Stimulated activated CD8-positive, alpha-beta memory T cell treated with anti-CD3 and anti-CD28 coated beads, Interleukin-12 subunit alpha, Interleukin-12 subunit beta, amount 100 ng/mL, for 1 hour (primary cell): ENCODE data around the gene CHMP2A.
"Not testable (repeated sequence)": the region's sequence is repeated elsewhere in the genome, so short reads cannot be mapped to it uniquely, and the experiment has no call there.

Experiments used
- DNase-seq: peaks from one replicate; pipeline ENCODE4 v3.0.0-alpha.2; 2020; ENCODE audit warnings: low read depth

CHMP2A gene

DNA sequence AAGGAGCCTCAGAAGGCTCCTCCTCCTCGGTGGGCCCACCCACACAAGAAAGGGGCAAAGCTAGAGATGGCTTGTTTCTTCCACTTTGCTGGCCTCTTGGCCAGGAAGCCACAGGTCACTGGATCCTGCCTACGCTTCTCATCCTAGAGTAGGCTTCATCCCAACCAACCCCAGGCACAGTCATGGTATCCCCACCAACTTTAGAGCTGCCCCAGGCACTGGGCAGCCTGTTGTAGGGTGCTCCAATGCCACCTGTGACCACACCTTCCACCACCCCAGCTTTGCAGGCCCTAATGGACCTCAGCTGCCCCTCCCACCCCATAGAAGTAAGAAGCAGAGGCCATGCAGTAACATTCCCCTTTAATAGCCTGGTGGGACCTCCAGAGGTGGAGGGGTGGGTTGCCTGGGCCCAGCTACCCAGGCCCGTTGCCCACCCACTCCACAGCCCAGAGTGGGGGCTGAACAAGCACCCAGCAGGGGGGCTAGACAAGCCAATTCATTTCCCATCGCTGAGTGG, 522 bp upstream of the CHMP2A start:
- DNase-seq = no peak

DNA sequence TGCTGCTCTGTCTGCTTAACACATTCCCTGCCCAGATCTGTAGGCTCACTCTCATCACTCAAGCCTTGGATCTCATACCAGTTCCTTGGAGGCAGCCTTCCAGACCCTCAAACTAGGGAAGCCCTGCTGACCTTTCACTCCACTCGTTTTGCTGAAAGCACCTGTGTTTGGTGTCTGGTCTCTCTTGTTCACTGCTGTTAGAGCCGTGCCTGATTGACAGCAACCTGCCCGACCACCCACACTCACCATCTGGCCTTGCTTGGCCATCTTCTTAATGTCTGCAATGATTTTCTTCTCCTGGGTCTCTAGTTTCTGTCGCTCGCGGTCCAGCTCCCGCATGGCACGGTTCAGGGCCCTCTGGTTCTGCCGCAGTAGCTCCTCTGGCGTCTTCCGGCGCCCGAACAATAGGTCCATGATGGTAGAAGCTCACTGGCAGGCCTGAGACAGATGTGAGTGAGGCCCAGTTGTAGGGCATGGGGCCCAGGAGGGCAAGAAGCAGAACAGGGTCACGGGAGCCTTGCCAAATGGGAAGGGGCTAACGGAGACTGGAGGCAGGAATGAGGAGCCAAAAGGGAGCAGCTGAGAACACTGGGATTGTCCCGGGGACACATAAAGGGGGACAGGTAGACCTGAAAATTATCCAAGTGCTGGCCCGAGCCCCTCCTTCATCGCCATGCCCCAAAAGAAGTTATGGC, 959 bp downstream of the CHMP2A start:
- DNase-seq = no peak

DNA sequence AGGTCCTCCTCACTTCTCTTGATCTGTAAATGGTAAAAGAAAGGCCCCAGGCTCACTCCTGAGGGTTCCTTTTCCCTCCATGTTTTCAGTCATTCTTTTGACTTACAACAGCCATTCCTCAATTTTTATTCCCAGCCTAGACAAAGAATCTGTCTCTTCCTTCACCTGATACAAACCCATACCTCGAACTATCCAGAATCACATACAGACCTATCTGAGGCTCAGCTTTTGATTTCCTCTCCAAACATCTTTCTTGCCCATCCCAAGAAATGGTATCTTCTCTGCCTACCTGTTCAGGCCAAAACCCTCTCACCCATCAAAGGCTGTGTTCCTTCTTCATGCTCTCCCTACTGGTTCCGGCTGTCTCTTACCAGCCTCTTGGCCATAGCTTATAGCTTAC, 2.2 kb downstream of the CHMP2A start:
- DNase-seq = no peak

DNA sequence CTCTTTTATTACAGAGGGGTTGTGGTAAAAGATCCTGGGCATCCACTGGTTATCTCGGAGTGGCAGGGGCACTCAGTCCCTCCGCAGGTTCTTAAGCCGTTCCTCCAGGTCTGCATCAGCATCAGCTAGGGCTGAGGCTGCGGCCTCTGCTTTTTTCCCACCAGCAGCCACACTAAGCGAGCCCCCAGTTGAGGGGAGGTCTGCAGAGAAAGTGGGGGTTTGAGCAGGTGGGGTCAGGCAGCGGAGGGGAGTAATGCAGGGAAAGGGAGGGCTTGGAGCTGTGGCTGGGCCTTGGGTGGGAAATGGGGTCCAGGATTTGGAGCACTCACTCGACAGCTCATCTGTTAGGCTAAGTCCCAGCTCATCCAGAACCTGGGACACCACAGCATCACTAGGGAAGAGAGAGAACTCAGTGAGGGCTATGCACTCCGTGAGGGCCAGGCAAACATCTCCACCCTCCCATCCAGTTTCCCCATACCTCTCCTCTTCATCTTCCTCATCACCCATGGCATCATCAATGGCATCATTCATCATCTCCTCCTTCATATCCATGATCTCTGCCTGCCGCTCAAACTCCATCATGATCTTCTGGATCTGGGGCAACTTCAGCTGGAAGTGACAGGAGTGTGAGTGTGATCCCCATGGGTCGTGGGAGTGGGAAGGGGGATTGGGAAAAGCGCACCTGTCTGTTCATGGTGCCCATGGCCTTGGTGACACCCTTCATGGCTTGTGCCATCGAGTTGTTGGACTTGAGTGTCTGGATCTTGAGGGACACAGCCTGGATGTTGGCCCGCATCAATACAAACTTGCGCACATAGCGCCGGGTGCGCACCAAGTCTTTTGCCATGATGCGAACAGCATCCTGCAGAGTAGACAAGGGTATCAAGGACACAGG, 3.1 kb downstream of the CHMP2A start:
- DNase-seq = no peak

DNA sequence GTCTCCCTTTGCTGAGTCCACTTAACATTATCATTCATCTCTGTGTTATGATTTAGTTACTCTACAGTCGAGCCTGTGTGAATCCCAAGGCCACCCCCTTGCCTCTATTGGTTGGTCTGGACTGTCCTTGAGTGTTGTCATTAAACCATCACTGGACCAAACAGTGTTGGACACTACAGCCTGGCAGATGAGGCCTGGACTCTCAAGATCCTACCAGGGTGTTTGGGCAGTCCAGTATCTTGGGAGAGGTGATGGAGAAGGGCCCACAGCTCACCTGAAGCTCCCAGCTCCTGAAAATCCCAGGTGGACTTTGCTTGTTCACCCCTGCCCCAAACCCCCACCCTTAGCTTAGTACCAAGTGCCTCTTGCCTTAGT, 3.8 kb downstream of the CHMP2A start:
- DNase-seq = no peak

DNA sequence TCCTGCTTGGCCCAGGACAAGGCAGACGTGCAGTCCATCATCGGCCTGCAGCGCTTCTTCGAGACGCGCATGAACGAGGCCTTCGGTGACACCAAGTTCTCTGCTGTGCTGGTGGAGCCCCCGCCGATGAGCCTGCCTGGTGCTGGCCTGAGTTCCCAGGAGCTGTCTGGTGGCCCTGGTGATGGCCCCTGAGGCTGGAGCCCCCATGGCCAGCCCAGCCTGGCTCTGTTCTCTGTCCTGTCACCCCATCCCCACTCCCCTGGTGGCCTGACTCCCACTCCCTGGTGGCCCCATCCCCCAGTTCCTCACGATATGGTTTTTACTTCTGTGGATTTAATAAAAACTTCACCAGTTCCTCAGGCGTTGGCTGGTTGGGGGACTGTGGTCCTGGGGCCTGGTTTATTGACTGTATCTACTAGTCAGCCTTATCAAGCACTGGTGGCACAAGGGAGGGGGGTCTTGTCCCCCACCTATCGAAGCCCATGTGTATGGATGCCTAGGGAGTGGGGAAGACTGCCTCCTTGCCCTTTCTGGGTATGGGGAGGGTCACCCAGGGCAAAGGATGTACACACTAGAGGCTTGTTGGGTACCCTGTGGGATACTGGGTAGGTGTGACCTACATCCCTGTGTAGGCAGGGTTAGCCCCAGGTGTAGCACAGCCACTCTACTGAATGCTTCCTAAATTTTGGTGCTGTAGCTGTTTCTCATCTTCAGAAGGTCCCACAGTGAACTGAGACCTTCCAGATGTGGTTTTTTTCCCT, 4.4 kb downstream of the CHMP2A start:
- no peak for DNase-seq

DNA sequence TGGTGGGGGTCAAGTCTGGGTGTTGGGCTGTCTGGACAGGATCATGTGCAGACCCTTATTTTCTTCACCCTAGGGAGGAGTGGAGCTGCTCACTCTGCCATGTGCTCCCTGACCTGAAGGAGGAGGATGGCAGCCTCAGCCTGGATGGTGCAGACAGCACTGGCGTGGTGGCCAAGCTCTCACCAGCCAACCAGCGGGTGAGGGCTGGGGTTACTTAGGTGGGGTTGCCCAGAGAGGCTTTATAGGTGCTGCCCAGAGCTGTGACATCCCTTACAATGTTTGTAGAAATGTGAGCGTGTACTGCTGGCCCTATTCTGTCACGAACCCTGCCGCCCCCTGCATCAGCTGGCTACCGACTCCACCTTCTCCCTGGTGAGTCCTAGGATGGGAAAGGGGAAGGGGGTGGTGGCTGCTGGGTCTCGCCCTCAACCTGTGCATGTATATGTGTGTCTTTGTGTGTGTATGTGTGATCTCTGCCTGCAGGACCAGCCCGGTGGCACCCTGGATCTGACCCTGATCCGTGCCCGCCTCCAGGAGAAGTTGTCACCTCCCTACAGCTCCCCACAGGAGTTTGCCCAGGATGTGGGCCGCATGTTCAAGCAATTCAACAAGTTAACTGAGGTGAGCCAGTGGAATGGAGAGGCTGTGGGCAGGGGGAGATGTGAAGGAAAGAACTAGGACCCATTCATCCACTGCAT, 5.1 kb downstream of the CHMP2A start:
- no peak for DNase-seq

DNA sequence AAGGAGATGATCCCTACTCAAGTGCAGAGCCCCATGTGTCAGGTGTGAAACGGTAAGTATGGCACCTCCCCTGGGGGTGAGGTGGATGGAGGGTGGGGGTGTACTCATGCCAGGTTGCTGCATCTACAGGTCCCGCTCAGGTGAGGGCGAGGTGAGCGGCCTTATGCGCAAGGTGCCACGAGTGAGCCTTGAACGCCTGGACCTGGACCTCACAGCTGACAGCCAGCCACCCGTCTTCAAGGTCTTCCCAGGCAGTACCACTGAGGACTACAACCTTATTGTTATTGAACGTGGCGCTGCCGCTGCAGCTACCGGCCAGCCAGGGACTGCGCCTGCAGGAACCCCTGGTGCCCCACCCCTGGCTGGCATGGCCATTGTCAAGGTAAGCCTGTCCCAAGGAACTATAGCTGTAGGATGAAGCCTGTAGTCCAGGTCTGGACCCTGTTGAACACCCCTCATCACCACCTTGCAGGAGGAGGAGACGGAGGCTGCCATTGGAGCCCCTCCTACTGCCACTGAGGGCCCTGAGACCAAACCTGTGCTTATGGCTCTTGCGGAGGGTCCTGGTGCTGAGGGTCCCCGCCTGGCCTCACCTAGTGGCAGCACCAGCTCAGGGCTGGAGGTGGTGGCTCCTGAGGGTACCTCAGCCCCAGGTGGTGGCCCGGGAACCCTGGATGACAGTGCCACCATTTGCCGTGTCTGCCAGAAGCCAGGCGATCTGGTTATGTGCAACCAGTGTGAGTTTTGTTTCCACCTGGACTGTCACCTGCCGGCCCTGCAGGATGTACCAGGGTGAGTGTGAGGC, 5.8 kb downstream of the CHMP2A start:
- no peak for DNase-seq

DNA sequence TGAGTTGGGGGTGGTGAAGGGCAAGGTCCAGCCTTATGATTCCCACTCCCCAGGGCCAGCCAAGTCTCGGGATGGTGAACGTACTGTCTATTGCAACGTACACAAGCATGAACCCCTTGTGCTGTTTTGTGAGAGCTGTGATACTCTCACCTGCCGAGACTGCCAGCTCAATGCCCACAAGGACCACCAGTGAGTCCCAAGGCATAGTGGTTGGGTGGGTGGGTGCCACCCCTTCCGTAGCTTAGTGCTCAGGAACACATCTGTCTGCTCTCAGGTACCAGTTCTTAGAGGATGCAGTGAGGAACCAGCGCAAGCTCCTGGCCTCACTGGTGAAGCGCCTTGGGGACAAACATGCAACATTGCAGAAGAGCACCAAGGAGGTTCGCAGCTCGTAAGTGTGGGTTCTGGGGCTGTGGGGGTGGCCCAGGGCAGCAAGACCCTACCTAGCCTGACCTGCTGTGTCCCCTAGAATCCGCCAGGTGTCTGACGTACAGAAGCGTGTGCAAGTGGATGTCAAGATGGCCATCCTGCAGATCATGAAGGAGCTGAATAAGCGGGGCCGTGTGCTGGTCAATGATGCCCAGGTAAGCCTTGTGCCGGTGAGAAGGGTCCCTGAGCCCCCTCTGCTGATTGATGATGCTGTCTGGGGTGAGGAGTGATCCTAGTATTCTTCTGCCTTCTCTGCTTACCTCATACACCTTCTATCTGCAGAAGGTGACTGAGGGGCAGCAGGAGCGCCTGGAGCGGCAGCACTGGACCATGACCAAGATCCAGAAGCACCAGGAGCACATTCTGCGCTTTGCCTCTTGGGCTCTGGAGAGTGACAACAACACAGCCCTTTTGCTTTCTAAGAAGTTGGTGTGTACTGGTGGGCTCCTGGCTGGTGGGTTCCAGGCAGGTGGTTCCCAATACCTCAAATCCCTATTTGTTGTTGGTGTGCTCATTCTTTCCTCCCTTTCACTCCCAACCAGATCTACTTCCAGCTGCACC, 7.3 kb downstream of the CHMP2A start:
- no peak for DNase-seq

DNA sequence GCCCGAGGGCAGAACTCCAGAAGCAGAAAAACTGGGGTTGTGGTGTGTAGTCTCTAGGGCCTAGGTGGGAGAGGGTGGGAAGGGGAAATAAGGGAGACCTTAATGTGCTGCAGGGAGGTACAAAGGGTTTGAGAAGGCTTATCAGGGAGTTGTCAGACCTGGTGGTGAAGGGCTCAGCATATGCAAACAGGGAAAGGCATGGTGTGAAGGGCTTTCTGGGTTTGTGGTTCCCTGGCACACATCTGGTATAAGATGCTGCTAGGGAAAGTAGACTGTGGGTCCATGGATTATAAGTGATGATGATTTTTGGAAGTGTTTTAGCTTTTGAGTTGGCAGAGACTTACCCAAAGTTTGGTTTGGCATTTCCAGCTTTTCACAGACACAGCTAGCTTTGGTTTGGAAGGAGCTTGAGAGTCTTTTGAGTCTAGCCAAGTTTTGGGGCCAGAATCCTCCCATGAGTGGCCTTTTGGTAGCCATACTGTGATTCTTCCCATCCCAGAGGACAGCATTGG, 8.8 kb downstream of the CHMP2A start:
- no peak for DNase-seq

DNA sequence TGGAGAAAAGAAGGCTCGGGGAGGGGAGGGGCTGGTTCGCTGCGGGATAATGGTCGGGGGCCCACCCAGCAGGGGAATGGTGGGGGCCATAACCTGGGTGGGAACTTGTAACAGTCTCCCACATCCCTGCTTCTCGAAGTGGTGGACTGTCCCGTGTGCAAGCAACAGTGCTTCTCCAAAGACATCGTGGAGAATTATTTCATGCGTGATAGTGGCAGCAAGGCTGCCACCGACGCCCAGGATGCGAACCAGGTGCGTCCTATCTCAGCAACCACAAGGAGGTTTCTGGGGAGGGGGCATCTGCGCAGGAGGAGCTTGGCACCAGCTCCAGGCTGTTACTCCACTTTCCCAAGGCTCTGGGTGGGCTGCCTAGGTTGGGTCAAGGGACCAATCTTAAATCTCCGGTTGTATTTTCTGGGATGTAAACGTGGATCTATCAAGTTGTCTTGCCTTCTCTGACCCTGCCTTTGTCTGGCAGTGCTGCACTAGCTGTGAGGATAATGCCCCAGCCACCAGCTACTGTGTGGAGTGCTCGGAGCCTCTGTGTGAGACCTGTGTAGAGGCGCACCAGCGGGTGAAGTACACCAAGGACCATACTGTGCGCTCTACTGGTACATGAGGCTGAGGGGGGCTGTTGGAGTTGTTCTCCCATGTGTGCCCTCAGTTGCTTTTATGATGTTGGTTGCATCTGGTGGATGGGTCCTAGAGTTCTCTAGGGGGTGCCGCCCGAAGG, 9.5 kb downstream of the CHMP2A start:
- no peak for DNase-seq

DNA sequence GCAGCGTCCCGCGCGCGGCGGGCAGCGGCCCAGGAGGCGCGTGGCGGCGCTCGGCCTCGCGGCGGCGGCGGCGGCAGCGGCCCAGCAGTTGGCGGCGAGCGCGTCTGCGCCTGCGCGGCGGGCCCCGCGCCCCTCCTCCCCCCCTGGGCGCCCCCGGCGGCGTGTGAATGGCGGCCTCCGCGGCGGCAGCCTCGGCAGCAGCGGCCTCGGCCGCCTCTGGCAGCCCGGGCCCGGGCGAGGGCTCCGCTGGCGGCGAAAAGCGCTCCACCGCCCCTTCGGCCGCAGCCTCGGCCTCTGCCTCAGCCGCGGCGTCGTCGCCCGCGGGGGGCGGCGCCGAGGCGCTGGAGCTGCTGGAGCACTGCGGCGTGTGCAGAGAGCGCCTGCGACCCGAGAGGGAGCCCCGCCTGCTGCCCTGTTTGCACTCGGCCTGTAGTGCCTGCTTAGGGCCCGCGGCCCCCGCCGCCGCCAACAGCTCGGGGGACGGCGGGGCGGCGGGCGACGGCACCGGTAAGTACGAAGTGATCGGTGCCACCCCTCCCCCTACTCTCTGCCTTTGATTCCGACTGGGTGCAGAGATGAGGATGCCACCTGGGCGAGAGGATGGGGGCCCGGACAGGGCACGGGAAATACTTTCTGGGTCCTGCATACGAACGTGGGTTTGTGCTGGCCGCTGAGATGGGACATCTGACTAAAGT, 10.2 kb downstream of the CHMP2A start:
- peak; percentile 55 for DNase-seq

DNA sequence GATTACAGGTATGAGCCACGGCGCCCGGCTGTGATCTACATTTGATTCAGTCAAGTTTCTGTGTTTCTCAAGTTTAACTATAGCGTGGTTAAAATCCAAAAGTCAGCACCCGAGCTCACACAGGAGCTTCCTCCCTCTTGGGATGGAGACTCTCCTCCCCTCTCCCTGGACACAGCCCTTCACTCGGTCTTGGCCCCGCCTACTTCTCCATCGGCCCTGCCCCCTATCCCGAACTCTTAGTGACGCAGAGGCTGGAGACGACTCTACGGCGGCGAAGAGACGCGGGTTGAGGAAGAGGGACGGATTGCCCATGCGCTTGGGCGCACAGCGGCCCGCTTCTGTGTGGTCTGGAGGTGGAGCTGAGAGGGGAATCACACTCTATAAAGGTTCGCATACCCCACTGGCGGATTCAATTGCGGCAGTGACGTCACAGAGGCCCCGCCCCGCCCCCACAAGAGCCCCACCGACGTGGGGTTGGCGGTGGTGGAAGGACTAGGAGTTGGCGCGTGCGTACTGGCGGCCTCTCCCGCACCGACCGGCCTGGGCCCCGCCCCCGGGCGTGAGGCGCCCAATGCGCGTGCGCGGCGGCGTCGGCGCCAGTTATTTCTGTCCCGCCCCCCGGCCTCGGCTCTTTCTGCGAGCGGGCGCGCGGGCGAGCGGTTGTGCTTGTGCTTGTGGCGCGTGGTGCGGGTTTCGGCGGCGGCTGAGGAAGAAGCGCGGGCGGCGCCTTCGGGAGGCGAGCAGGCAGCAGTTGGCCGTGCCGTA, 10.9 kb downstream of the CHMP2A start, which contains the start of gene TRIM28:
Gene TRIM28 (plus strand): TSS at position 239 of the 765 bp plus-strand sequence. CDS start 694 bp downstream, outside the sequence.
- peak; percentile 99 for DNase-seq

DNA sequence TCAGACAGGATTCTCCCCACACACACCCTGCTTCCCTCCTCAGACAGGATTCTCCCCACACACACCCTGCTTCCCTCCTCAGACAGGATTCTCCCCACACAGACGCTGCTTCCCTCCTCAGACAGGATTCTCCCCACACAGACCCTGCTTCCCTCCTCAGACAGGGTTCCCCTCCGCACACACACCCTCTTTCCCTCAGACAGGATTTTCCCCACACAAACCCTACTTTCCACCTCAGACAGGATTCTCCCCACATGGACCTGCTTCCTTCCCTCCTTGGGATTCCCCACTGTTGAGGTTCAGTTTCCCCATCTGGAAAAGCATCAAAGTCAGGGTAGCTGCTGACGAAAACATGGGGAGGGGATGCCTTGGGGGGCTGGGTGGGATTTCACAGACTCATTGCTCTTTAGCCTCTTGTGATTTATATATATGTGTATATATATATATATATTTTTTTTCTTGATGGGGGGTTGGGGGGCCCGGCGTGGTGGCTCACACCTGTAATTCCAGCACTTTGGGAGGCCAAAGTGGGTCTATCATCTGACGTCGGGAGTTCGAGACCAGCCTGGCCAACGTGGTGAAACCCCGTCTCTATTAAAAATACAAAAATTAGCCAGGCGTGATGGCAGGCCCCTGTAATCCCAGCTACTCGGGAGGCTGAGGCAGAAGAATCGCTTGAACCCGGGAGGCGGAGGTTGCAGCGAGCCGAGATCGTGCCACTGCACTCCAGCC, 12.1 kb downstream of the CHMP2A start:
- DNase-seq = not testable (repeated sequence)

DNA sequence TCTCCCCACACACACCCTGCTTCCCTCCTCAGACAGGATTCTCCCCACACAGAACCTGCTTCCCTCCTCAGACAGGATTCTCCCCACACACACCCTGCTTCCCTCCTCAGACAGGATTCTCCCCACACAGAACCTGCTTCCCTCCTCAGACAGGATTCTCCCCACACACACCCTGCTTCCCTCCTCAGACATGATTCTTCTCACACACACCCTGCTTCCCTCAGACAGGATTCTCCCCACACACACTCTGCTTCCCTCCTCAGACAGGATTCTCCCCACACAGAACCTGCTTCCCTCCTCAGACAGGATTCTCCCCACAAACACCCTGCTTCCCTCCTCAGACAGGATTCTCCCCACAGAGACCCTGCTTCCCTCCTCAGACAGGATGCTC, 15.7 kb downstream of the CHMP2A start:
- not testable (repeated sequence) for DNase-seq
